ENCODE results near the gene RNPS1.

Gene RNPS1

GRCh38 chr16:2267913-2268666, at the start of gene RNPS1:
TSS of gene RNPS1 (minus strand) at chr16:2268126. CDS start at chr16:2264643, 3,483 bp downstream.
- DNase-seq (ENCODE audit: low spot score), result peak; percentile 92

GRCh38 chr16:2317231-2318020, 49.5 kb upstream of the RNPS1 start:
- DNase-seq (ENCODE audit: low spot score), result no peak

GRCh38 chr16:2308089-2308962, 40.4 kb upstream of the RNPS1 start:
- DNase-seq (ENCODE audit: low spot score), result no peak

GRCh38 chr16:2299915-2300192, 31.9 kb upstream of the RNPS1 start:
- no peak for DNase-seq (ENCODE audit: low spot score)

- no peak for DNase-seq (ENCODE audit: low spot score)
Observed at GRCh38 chr16:2299121-2299914, 31.4 kb upstream of the RNPS1 start.

GRCh38 chr16:2298621-2299020, 30.7 kb upstream of the RNPS1 start:
- no peak for DNase-seq (ENCODE audit: low spot score)

GRCh38 chr16:2297506-2297860, 29.6 kb upstream of the RNPS1 start:
- DNase-seq (ENCODE audit: low spot score), result no peak

- no peak for DNase-seq (ENCODE audit: low spot score)
Observed at GRCh38 chr16:2296661-2297505, 29.0 kb upstream of the RNPS1 start.

- no peak for DNase-seq (ENCODE audit: low spot score)
Observed at GRCh38 chr16:2295056-2295798, 27.3 kb upstream of the RNPS1 start.

- DNase-seq (ENCODE audit: low spot score), result no peak
Observed at GRCh38 chr16:2292221-2292620, 24.3 kb upstream of the RNPS1 start.

- DNase-seq (ENCODE audit: low spot score), result no peak
Observed at GRCh38 chr16:2289282-2289681, 21.4 kb upstream of the RNPS1 start.

GRCh38 chr16:2288726-2289125, 20.8 kb upstream of the RNPS1 start:
- no peak for DNase-seq (ENCODE audit: low spot score)

- DNase-seq (ENCODE audit: low spot score), result no peak
Observed at GRCh38 chr16:2287916-2288547, 20.1 kb upstream of the RNPS1 start.

GRCh38 chr16:2286550-2286949, 18.6 kb upstream of the RNPS1 start:
- DNase-seq (ENCODE audit: low spot score), result no peak

GRCh38 chr16:2285731-2286191, 17.8 kb upstream of the RNPS1 start:
- no peak for DNase-seq (ENCODE audit: low spot score)

GRCh38 chr16:2284797-2285576, 17.1 kb upstream of the RNPS1 start:
- no peak for DNase-seq (ENCODE audit: low spot score)

- DNase-seq (ENCODE audit: low spot score), result no peak
Observed at GRCh38 chr16:2284001-2284770, 16.3 kb upstream of the RNPS1 start.

Data from LoVo (cell line).